ENCODE measurements around the gene KDM4B. TPM values are rescaled to one million over a fixed set of nuclear protein-coding genes. Genes with fewer than 3 reads are reported as not detected.

KDM4B gene
- total RNA-seq, 1 experiment from 2014 or later = 12.0 TPM

DNA sequence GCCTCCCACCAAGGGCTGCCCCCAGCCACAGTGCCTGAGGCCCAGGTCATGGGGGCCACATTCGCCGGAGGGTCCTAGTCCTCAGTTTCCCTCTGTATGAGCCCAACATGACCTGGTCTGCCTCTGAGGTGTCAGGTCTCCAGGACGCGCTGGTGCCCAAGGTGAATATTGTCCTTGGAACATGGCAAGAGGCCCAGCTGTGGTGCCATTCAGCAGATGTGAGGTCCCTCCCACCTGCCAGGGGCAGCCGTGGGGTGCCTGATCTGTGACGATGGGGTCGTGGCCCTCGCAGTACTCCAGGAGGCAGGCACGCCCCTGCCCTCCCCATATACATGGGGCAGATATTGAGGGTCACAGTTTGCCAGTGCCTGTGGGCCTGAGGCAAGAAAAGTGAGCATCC is 151.9 kb downstream of the KDM4B start:
- Histone ChIP-seq H3K36me3 (replicated peaks; ENCODE audit: control insufficient read depth, insufficient read depth, low read length) (no peaks in the 10 kb centered on the region; the same call in 1 of the 2 replicates), H3K4me3 (ENCODE audit: insufficient read depth, low read depth, low read length) (no peak overlapping the region), H3K27me3 (ENCODE audit: control insufficient read depth, insufficient read depth, low read length) (no peaks in the 10 kb centered on the region)
- no peak for DNase-seq

DNA sequence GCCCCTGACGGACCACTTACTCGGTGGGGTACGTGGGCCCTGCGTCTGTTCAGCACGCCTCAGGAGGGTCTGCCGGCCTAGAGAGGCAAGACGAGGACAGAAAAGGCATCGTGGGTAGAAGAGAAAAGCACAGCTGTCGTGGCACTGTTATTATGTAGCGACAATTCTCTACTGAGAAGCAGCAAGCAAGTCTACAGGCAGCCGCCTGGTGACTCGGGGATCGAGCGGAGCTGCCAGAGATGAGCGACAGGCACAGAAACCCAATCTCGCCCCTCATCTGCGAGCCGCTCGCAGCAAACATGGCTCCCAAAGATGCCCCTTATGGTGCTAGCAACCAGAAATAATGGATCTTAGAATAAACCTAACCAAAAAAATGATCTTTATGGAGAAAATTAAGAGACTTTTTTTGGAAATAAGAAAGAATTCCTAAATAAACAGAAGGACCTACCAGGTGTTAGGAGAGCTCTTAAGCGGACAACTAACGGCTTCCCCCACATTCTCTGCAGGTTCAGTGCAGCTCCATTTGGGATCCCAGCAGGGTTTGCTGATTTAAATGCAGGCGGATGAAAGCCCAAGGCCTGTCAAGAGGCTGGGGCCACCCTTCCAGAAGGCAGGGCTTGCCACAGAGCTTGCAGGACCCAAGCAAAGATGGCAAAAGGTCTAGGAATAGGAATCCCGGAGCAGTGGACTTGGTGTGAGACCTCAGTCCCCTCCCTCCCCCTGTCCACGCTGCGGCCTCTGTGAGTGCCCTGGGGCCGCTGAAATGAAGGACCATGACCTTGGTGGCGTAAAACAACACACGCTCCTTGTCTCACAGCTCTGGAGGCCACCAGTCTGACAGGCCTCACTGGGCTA is 152.6 kb downstream of the KDM4B start:
- Histone ChIP-seq H3K36me3 (replicated peaks; ENCODE audit: control insufficient read depth, insufficient read depth, low read length) (no peaks in the 10 kb centered on the region; the same call in 1 of the 2 replicates), H3K4me3 (ENCODE audit: insufficient read depth, low read depth, low read length) (no peak overlapping the region), H3K27me3 (ENCODE audit: control insufficient read depth, insufficient read depth, low read length) (no peaks in the 10 kb centered on the region)
- DNase-seq = no peak

- Histone ChIP-seq H3K36me3 (replicated peaks; ENCODE audit: control insufficient read depth, insufficient read depth, low read length) (no peaks in the 10 kb centered on the region; the same call in 1 of the 2 replicates), H3K27me3 (ENCODE audit: control insufficient read depth, insufficient read depth, low read length) (no peaks in the 10 kb centered on the region), H3K4me3 (ENCODE audit: insufficient read depth, low read depth, low read length) (no peak overlapping the region)
- DNase-seq = no peak
Measured at GRCh38 chr19:5122121-5122400, 153.1 kb downstream of the KDM4B start.

- DNase-seq = no peak
- no peaks in the 10 kb centered on the region; the same call in 1 of the 2 replicates for H3K36me3 ChIP-seq (replicated peaks; ENCODE audit: control insufficient read depth, insufficient read depth, low read length)
- no peak overlapping the region for H3K4me3 ChIP-seq (ENCODE audit: insufficient read depth, low read depth, low read length)
- no peaks in the 10 kb centered on the region for H3K27me3 ChIP-seq (ENCODE audit: control insufficient read depth, insufficient read depth, low read length)
Measured at GRCh38 chr19:5122671-5123409, 153.9 kb downstream of the KDM4B start.

DNA sequence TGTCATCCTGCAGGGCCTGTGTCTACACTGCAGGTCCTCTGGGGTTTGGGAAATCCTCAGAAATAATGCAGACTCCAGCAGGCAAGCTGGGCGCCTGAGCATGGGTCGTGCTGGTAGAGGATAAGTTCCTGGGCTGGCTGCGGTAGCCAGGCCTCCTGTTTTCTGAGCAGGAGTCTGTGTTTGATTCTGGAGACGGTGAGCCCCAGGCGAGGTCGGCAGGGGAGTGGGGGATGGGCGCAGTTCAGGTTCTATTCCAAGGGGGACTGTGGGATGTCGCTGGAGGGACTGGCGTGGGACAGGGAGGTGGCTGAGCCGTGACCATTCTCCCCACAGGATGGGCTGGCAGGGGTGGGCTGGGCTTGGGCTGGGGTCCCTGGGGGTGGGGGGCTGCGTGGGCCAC is 154.7 kb downstream of the KDM4B start:
- H3K4me3 ChIP-seq (ENCODE audit: insufficient read depth, low read depth, low read length) = no peak overlapping the region
- H3K36me3 ChIP-seq (replicated peaks; ENCODE audit: control insufficient read depth, insufficient read depth, low read length) = no peaks in the 10 kb centered on the region; the same call in 1 of the 2 replicates
- no peaks in the 10 kb centered on the region for H3K27me3 ChIP-seq (ENCODE audit: control insufficient read depth, insufficient read depth, low read length)
- peak; percentile 86 for DNase-seq

- Histone ChIP-seq H3K36me3 (replicated peaks; ENCODE audit: control insufficient read depth, insufficient read depth, low read length) (no peaks in the 10 kb centered on the region; the same call in 1 of the 2 replicates), H3K27me3 (ENCODE audit: control insufficient read depth, insufficient read depth, low read length) (no peaks in the 10 kb centered on the region), H3K4me3 (ENCODE audit: insufficient read depth, low read depth, low read length) (no peak overlapping the region)
- DNase-seq = no peak
Measured at GRCh38 chr19:5124111-5124855, 155.4 kb downstream of the KDM4B start.

GRCh38 chr19:5125376-5125775 is 156.5 kb downstream of the KDM4B start:
- no peak overlapping the region for H3K4me3 ChIP-seq (ENCODE audit: insufficient read depth, low read depth, low read length)
- H3K27me3 ChIP-seq (ENCODE audit: control insufficient read depth, insufficient read depth, low read length) = no peaks in the 10 kb centered on the region
- DNase-seq = no peak
- H3K36me3 ChIP-seq (replicated peaks; ENCODE audit: control insufficient read depth, insufficient read depth, low read length) = no peaks in the 10 kb centered on the region; the same call in 1 of the 2 replicates

DNA sequence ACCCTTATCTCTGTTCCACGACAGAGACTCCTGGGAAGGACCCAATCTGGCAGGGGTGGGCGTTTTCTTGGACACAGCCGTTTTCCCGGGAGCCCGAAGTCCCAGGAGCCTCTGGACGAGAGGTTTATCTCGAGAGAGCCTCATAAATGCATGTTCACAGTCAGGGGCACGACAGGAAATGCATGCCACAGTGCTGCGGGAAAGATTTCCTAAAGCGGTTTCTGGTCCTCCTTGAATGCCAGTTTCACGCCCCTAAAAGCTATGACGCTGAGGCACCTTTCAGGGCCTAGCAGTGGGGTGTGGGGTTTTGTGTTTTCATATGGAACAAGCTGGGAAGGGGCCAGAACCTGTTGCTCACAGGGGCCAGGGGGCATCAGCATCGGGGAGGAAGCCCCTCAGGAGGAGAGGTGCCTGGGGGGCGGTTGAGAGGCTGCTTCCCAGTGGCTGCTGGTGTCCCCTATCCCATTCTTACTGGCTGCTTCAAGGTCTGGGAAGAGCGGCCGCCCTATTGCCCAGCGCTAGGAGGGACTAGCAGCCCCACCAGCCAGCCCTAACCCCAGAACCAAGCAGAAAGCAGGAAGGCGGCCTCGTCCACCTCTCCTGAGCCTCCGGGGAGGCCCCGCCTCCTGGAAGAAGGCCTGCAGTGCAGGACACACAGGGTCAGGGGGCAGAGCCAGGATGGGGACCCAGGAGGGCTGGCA is 157.0 kb downstream of the KDM4B start:
- DNase-seq = peak; percentile 87
- no peaks in the 10 kb centered on the region; the same call in 1 of the 2 replicates for H3K36me3 ChIP-seq (replicated peaks; ENCODE audit: control insufficient read depth, insufficient read depth, low read length)
- H3K27me3 ChIP-seq (ENCODE audit: control insufficient read depth, insufficient read depth, low read length) = no peaks in the 10 kb centered on the region
- no peak overlapping the region for H3K4me3 ChIP-seq (ENCODE audit: insufficient read depth, low read depth, low read length)

- Histone ChIP-seq H3K36me3 (replicated peaks; ENCODE audit: control insufficient read depth, insufficient read depth, low read length) (no peaks in the 10 kb centered on the region; the same call in 1 of the 2 replicates), H3K4me3 (ENCODE audit: insufficient read depth, low read depth, low read length) (no peak overlapping the region), H3K27me3 (ENCODE audit: control insufficient read depth, insufficient read depth, low read length) (no peaks in the 10 kb centered on the region)
- no peak for DNase-seq
Measured at GRCh38 chr19:5126498-5127223, 157.7 kb downstream of the KDM4B start.

DNA sequence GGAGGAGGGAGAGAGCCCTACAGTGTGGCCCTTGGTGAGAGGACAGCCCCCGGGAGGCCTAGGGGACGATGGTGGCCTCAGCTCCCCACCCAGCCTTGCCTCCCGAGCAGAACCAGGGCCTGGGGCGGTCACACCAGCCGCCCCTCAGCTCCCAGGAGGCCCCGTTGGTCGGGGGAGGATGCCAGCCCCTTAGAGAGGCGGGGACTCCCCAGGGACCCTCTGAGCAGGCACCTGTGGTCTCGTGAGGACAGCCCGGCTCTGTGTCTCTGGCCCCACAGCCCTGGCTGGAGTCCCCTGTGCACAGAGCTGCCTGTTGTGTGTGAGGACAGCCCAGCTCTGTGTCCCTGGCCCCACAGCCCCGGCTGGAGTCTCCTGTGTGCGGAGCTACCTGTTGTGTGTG is 158.8 kb downstream of the KDM4B start:
- no peaks in the 10 kb centered on the region; the same call in 1 of the 2 replicates for H3K36me3 ChIP-seq (replicated peaks; ENCODE audit: control insufficient read depth, insufficient read depth, low read length)
- no peak for DNase-seq
- H3K4me3 ChIP-seq (ENCODE audit: insufficient read depth, low read depth, low read length) = no peak overlapping the region
- no peaks in the 10 kb centered on the region for H3K27me3 ChIP-seq (ENCODE audit: control insufficient read depth, insufficient read depth, low read length)

DNA sequence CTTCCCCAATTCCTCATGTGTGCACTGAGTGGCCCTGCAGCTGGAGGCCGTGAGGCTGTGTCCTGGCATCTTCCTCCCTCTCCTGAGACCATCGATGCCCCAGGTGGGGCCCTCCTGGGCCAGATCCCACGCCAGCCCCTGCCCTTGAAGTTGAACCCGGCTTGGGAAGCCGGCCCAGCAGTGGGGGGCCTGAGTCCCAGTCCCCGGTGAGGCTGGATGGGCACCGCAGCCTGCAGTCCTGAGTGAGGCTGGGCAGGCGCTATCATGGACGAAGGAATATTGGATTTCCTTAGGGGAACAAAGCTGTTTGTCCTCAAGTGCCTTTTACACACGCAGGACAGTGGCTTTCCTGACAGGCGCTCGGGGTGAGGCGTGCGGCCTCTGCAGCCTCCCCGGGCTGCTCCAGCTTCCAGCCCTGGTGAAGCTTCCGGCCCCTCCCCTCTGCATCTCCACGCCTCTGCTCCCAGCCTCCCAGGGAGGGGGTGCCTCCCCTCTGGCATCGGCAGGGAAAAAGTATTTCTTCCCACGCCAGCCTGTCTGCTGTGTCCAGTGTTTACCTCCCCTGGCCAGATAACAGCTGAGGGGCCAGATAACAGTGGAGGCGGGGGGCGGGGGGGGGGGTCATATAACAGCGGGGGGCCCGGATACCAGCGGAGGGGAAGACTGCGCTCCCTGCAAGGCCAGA is 159.5 kb downstream of the KDM4B start:
- H3K36me3 ChIP-seq (replicated peaks; ENCODE audit: control insufficient read depth, insufficient read depth, low read length) = no peaks in the 10 kb centered on the region; the same call in 1 of the 2 replicates
- H3K27me3 ChIP-seq (ENCODE audit: control insufficient read depth, insufficient read depth, low read length) = no peaks in the 10 kb centered on the region
- peak; percentile 91 for DNase-seq
- no peak overlapping the region for H3K4me3 ChIP-seq (ENCODE audit: insufficient read depth, low read depth, low read length)

DNA sequence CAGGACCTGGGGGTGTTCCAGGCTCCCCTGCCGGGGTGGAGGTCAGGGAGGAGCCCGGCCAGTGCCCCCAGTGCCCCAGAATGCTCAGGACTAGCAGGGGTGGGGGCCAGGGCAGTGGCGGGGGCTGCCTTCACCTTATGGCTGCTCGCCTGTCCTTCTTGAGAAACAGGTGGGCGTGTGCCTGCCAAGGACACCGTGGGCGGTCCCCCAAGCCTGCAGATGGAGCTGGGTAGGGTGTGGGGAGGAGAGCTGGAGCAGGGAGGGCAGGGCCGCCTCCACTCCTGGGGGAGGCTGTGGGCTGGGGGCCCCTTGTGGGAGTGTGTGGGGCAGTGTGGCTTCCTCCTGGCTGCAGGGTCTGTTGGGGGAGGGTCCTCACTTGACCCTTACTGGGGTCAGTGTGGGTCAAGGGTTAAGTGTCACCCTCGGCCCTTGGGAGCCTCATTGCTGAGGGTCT is 160.1 kb downstream of the KDM4B start:
- DNase-seq = peak; percentile 79
- Histone ChIP-seq H3K4me3 (ENCODE audit: insufficient read depth, low read depth, low read length) (no peak overlapping the region), H3K27me3 (ENCODE audit: control insufficient read depth, insufficient read depth, low read length) (no peaks in the 10 kb centered on the region), H3K36me3 (replicated peaks; ENCODE audit: control insufficient read depth, insufficient read depth, low read length) (no peaks in the 10 kb centered on the region; the same call in 1 of the 2 replicates)

- H3K36me3 ChIP-seq (replicated peaks; ENCODE audit: control insufficient read depth, insufficient read depth, low read length) = peaks cover under 1% of the 10 kb centered on the region
- no peak for DNase-seq
- no peaks in the 10 kb centered on the region for H3K27me3 ChIP-seq (ENCODE audit: control insufficient read depth, insufficient read depth, low read length)
- no peak overlapping the region for H3K4me3 ChIP-seq (ENCODE audit: insufficient read depth, low read depth, low read length)
Measured at GRCh38 chr19:5129691-5130090, 160.8 kb downstream of the KDM4B start.
